Keratinocyte (primary cell): Measurements from ENCODE around the gene VAV2. TPM values are rescaled to one million over a fixed set of nuclear protein-coding genes. Genes with fewer than 3 reads are reported as not detected.

Experiments used
- DNase-seq: peaks from one replicate; pipeline ENCODE4 v3.0.0-alpha.2; 2011; ENCODE audit warnings: low read depth, missing footprints, low spot score
- FAIRE-seq: peaks from 2 replicates; lab custom pipeline; 2011; peaks lifted over from hg19 to GRCh38; lab: Jason Lieb, UNC
- H2AFZ ChIP-seq: 2 replicates; pipeline ENCODE4 v1.6.0; 2012; ENCODE audit warnings: low read length, control low read depth, inconsistent platforms; ENCODE audit not compliant: control insufficient read depth
- H3K27ac ChIP-seq: 2 replicates; pipeline ENCODE4 v1.5.1; 2011; ENCODE audit warnings: low read length; ENCODE audit not compliant: control insufficient read depth, insufficient read depth
- H3K27me3 ChIP-seq: 3 replicates; pipeline ENCODE4 v1.6.0; 2011; ENCODE audit warnings: low read length; ENCODE audit not compliant: control insufficient read depth, insufficient read depth; ENCODE audit errors: extremely low read depth
- H3K36me3 ChIP-seq, 2 experiments: 2 replicates in 1 of 2; 3 replicates in 1 of 2; pipeline ENCODE4 v1.5.1; 2011; ENCODE audit warnings: low read length in 2 of 2, mild to moderate bottlenecking in 1 of 2; ENCODE audit not compliant: control insufficient read depth in 2 of 2, insufficient read depth in 2 of 2; ENCODE audit errors: extremely low read depth in 1 of 2
- H3K4me1 ChIP-seq: 3 replicates; pipeline ENCODE4 v1.5.1; 2011; ENCODE audit warnings: low read length; ENCODE audit not compliant: control insufficient read depth, insufficient read depth; ENCODE audit errors: extremely low read depth
- H3K4me2 ChIP-seq: 3 replicates; pipeline ENCODE4 v1.6.0; 2011; ENCODE audit warnings: low read depth, low read length; ENCODE audit not compliant: control insufficient read depth, insufficient read depth; ENCODE audit errors: extremely low read depth
- H3K4me3 ChIP-seq, 3 experiments: fragments of 200-600 bp in 1 of 3; sonication (generic) in 1 of 3; 2 replicates in 2 of 3; 3 replicates in 1 of 3; pipeline ENCODE4 v1.5.1; 2011 to 2016; ENCODE audit warnings: low read length in 3 of 3, mild to moderate bottlenecking in 3 of 3, control low read depth in 2 of 3, inconsistent platforms in 1 of 3, low read depth in 1 of 3, mixed read lengths in 1 of 3, mixed run types in 1 of 3, moderate library complexity in 1 of 3; ENCODE audit not compliant: control insufficient read depth in 2 of 3, insufficient read depth in 2 of 3; ENCODE audit errors: extremely low read depth in 1 of 3
- H3K79me2 ChIP-seq: 2 replicates; pipeline ENCODE4 v1.6.0; 2012; ENCODE audit warnings: low read length; ENCODE audit not compliant: control insufficient read depth, insufficient read depth
- H3K9ac ChIP-seq: 3 replicates; pipeline ENCODE4 v1.6.0; 2011; ENCODE audit warnings: low read length; ENCODE audit not compliant: control insufficient read depth, insufficient read depth; ENCODE audit errors: extremely low read depth
- H3K9me1 ChIP-seq: 3 replicates; pipeline ENCODE4 v1.6.0; 2011; ENCODE audit warnings: low read length; ENCODE audit not compliant: control insufficient read depth, insufficient read depth; ENCODE audit errors: extremely low read depth
- H3K9me3 ChIP-seq: 2 replicates; pipeline ENCODE4 v1.5.1; 2012; ENCODE audit warnings: low read depth, low read length; ENCODE audit not compliant: control insufficient read depth
- H4K20me1 ChIP-seq: 3 replicates; pipeline ENCODE4 v1.6.0; 2011; ENCODE audit warnings: low read length; ENCODE audit not compliant: control insufficient read depth, insufficient read depth; ENCODE audit errors: extremely low read depth
- CTCF ChIP-seq, 3 experiments: IDR thresholded peaks in 1 of 3; conservative IDR thresholded peaks in 1 of 3; optimal IDR thresholded peaks in 1 of 3; 2 replicates in 2 of 3; 3 replicates in 1 of 3; pipeline versions ENCODE3 to v1.5.1; 2011; ENCODE audit warnings: low read length in 3 of 3, mild to moderate bottlenecking in 3 of 3, moderate library complexity in 2 of 3, control low read depth in 1 of 3, inconsistent platforms in 1 of 3; ENCODE audit not compliant: insufficient read depth in 2 of 3; ENCODE audit errors: extremely low read depth in 1 of 3
- EZH2 ChIP-seq: IDR thresholded peaks from one replicate; pipeline ENCODE4 v1.6.1; 2012; ENCODE audit warnings: inconsistent platforms, mild to moderate bottlenecking, low read length, moderate library complexity
- dilution Hi-C: fragments of 300-500 bp; cut with MboI; formaldehyde crosslinking; loops from one replicate; pipeline ENCODE4 v1.7.0; 2020; ENCODE audit warnings: low sequenced_read_pairs; ENCODE audit not compliant: extremely low pct_ligation_motif_present
- polyA plus RNA-seq, 5 experiments: library from polyadenylated mRNA; depleted of rRNA in 3 of 5; stranded (reverse) in 3 of 5; stranded (forward) in 1 of 5; unstranded in 1 of 5; fragments of >200 nt; gene quantifications; 1 replicate in 1 of 5; 2 replicates in 3 of 5; 3 replicates in 1 of 5; pipeline versions ENCODE4 v1.2.1 to v1.2.3, GENCODE V29; 2011 to 2012; ENCODE audit warnings: missing spikeins in 2 of 5, low read depth in 1 of 5, low replicate concordance in 1 of 5

VAV2 gene
- polyA plus RNA-seq, 1 donor (not counting 4 experiments of a cell fraction or from before 2014, with no cell fraction given), result 16.4 TPM

DNA sequence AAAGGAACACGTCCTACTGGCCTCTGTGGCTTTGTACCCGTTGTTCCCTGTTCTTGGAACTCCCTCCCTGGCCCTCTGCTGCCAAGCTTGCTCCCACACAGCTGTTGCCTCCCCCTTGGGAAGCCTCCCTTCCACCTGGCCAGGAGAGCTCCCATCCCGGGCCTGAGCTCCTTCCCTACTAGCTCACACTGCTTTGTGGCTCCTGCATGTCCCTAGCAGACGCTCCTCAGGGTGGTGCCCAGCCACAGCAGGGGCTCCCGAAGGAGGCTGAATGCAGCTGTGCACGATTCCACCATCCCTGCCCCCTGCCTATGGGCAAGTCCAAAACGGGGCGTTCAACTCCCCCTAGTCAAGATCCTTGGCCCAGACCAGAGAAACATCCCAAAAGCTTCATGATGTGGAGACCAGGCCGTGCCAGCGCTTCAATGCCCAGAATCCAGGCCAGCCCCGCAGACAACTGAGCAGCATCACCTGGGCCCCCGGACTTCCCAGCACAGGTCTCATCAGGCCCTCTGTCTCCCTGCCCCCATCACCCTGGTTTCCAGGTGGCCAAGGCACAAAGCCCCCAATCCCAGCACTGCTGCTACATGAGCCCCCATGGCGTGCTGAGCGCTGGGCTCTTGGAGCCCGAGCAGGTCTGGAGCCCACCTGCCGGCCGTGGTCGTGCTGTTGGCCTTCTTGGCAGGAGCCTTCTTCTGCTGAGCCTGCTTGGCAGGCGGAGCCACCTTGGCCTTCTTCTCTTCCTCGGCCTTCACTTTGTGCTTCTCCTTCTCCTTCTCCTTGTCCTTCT lies 47.5 kb upstream of the VAV2 start:
- FAIRE-seq (no peak), DNase-seq (no peak)
- no peaks in the 10 kb centered on the region for H3K9me1 ChIP-seq
- H3K27me3 ChIP-seq, result no peaks in the 10 kb centered on the region
- H4K20me1 ChIP-seq, result no peaks in the 10 kb centered on the region
- H3K4me2 ChIP-seq, result no peak overlapping the region
- H3K4me1 ChIP-seq, result no peaks in the 10 kb centered on the region
- peaks cover 7 to 27% of the 10 kb centered on the region in 2 experiments for H3K36me3 ChIP-seq
- TF ChIP-seq EZH2, result no peak
- no peak for TF ChIP-seq CTCF (optimal IDR thresholded peaks at IDR 0.05 in 1 of 3, IDR thresholded peaks at IDR 0.05 in 1 of 3, conservative IDR thresholded peaks at IDR 0.05 in 1 of 3; ENCODE audit: extremely low read depth in 1 of 3, insufficient read depth in 2 of 3, low read length in 3 of 3)
- no peaks in the 10 kb centered on the region for H3K79me2 ChIP-seq
- no peaks in the 10 kb centered on the region for H3K9me3 ChIP-seq
- H3K9ac ChIP-seq, result no peak overlapping the region
- H3K4me3 ChIP-seq, result no peak overlapping the region
- no peak overlapping the region for H3K27ac ChIP-seq
- dilution Hi-C loops, result no loop called here
- no peak overlapping the region for H2AFZ ChIP-seq

DNA sequence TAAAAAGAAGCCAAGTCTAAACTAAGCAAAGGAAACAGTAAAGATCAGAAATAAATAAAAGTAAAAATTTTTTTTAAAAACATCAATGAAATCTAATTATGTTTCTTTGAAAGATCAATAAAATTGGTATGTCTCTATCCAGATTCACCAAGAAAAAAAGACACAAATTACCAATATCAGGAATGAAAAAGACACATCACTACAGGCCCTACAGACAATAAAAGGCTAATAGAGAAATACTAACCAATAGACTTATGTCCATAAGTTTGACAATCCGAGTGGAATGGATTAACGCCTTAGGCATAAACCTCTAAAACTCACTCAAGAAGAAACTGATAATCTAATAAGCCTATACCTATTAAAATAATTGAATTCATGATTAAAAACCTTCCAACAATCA lies 45.5 kb upstream of the VAV2 start:
- Histone ChIP-seq H3K27me3 (no peaks in the 10 kb centered on the region), H3K4me1 (no peaks in the 10 kb centered on the region), H3K36me3 (peaks cover 14 to 34% of the 10 kb centered on the region in 2 experiments), H2AFZ (no peak overlapping the region), H3K9me1 (no peaks in the 10 kb centered on the region), H3K9ac (no peak overlapping the region), H3K9me3 (no peaks in the 10 kb centered on the region), H3K4me3 (no peak overlapping the region), H3K27ac (no peak overlapping the region), H3K79me2 (no peaks in the 10 kb centered on the region), H4K20me1 (no peaks in the 10 kb centered on the region), H3K4me2 (no peak overlapping the region)
- dilution Hi-C loops, result no loop called here
- TF ChIP-seq EZH2 (no peak), CTCF (optimal IDR thresholded peaks at IDR 0.05 in 1 of 3, IDR thresholded peaks at IDR 0.05 in 1 of 3, conservative IDR thresholded peaks at IDR 0.05 in 1 of 3; ENCODE audit: extremely low read depth in 1 of 3, insufficient read depth in 2 of 3, low read length in 3 of 3) (no peak)
- FAIRE-seq (no peak), DNase-seq (no peak)
